Left lung (tissue), 10 donors: ENCODE results near the gene CACNA2D3. TPM values are rescaled to one million over a fixed set of nuclear protein-coding genes. Genes with fewer than 3 reads are reported as not detected.
"Not testable (repeated sequence)": the region's sequence is repeated elsewhere in the genome, so short reads cannot be mapped to it uniquely, and the experiment has no call there.

Source experiments
- ATAC-seq: fragments of 200-7000 bp; cut with Tn5 transposase; one replicate; pipeline ENCODE4 v1.9.1; 2020; ENCODE audit warnings: moderate library complexity
- DNase-seq, 4 donors: peaks; one replicate each; pipeline ENCODE4 v3.0.0-alpha.2; 2013 to 2020
- H3K27ac ChIP-seq, 2 donors: fragments of 200-600 bp; sonication (generic) in 1 of 2; one replicate each; pipeline versions ENCODE4 v1.5.0 to v1.8.0; 2020 to 2021
- H3K27me3 ChIP-seq, 2 donors: fragments of 200-600 bp; sonication (generic) in 1 of 2; one replicate each; pipeline versions ENCODE4 v1.5.0 to v1.8.0; 2020 to 2021
- H3K36me3 ChIP-seq, 2 donors: fragments of 200-600 bp; sonication (generic) in 1 of 2; one replicate each; pipeline versions ENCODE4 v1.5.0 to v1.8.0; 2020 to 2021
- H3K4me1 ChIP-seq, 2 donors: fragments of 200-600 bp; one replicate each; pipeline ENCODE4 v1.8.0; 2021
- H3K4me3 ChIP-seq, 2 donors: fragments of 200-600 bp; sonication (generic) in 1 of 2; one replicate each; pipeline versions ENCODE4 v1.5.0 to v1.8.0; 2020 to 2021; ENCODE audit warnings: mild to moderate bottlenecking in 1 of 2
- H3K9me3 ChIP-seq, 2 donors: fragments of 200-600 bp; sonication (generic) in 1 of 2; one replicate each; pipeline versions ENCODE4 v1.5.0 to v1.8.0; 2020 to 2021
- CTCF ChIP-seq, 2 donors: fragments of 200-600 bp; sonication (generic) in 1 of 2; IDR thresholded peaks; one replicate each; pipeline versions ENCODE4 v1.5.0 to v1.8.0; 2021; ENCODE audit warnings: antibody characterized with exemption in 2 of 2
- intact Hi-C, 2 donors: fragments of 100-400 bp; cut with DNase I; formaldehyde crosslinking; loops; one replicate each; pipeline versions ENCODE4 v1.11.2 to v1.14.2; 2022
- polyA plus RNA-seq, 6 donors: library from polyadenylated mRNA; unstranded; fragments of 120-200 nt; gene quantifications; one replicate each; pipeline ENCODE4 v1.2.1, GENCODE V29; 2013; ENCODE audit not compliant: insufficient read length in 6 of 6
- total RNA-seq, 2 donors: library from RNA; stranded (reverse); fragmentation: NEBNext Ultra II Directional; extraction: Animal tissue kit (Norgen Biotek cat#: 25700); gene quantifications; one replicate each; pipeline ENCODE4 v1.2.1, GENCODE V29; 2021
- donor health status: DM: no; HTN: yes; CAD: no.
- donor health status: DM: no; HTN: no; CAD: no.

The CACNA2D3 gene
- total and polyA plus RNA-seq, 8 donors: 1.1 to 2.7 (median 1.5) TPM

- no peaks in the 10 kb centered on the region for H3K4me1 ChIP-seq
- no peaks in the 10 kb centered on the region for H3K9me3 ChIP-seq
- H3K27me3 ChIP-seq: no peaks in the 10 kb centered on the region
- intact Hi-C loops: no loop called here
- no peak for TF ChIP-seq CTCF (IDR thresholded peaks at IDR 0.05)
- no peak overlapping the region for H3K27ac ChIP-seq
- DNase-seq: no peak
- ATAC-seq: no peak
- no peak overlapping the region for H3K4me3 ChIP-seq
- no peaks in the 10 kb centered on the region for H3K36me3 ChIP-seq
Measured at GRCh38 chr3:54632326-54632665, 509.9 kb downstream of the CACNA2D3 start.

- H3K36me3 ChIP-seq: no peaks in the 10 kb centered on the region
- no peak for ATAC-seq
- no peak for TF ChIP-seq CTCF (IDR thresholded peaks at IDR 0.05)
- no peak overlapping the region for H3K27ac ChIP-seq
- H3K4me3 ChIP-seq: no peak overlapping the region
- intact Hi-C loops: no loop called here
- no peak for DNase-seq
- H3K27me3 ChIP-seq: no peaks in the 10 kb centered on the region
- no peaks in the 10 kb centered on the region for H3K4me1 ChIP-seq
- H3K9me3 ChIP-seq: no peaks in the 10 kb centered on the region
Measured at GRCh38 chr3:54632834-54633233, 510.5 kb downstream of the CACNA2D3 start.

- Histone ChIP-seq H3K36me3 (no peaks in the 10 kb centered on the region), H3K27me3 (peaks cover 0 to under 1% of the 10 kb centered on the region in 2 donors), H3K4me1 (no peaks in the 10 kb centered on the region), H3K4me3 (no peak overlapping the region), H3K9me3 (no peaks in the 10 kb centered on the region), H3K27ac (no peak overlapping the region)
- DNase-seq (no peak), ATAC-seq (no peak)
- no peak for TF ChIP-seq CTCF (IDR thresholded peaks at IDR 0.05)
- intact Hi-C loops: no loop called here
Measured at GRCh38 chr3:54633444-54634121, 511.2 kb downstream of the CACNA2D3 start.

GRCh38 chr3:54634122-54634469 is 511.7 kb downstream of the CACNA2D3 start:
- H3K4me1 ChIP-seq: no peaks in the 10 kb centered on the region
- no peak for TF ChIP-seq CTCF (IDR thresholded peaks at IDR 0.05)
- ATAC-seq: no peak
- H3K27me3 ChIP-seq: peaks cover 0 to 6% of the 10 kb centered on the region in 2 donors
- intact Hi-C loops: no loop called here
- no peak overlapping the region for H3K4me3 ChIP-seq
- DNase-seq: no peak
- no peaks in the 10 kb centered on the region for H3K9me3 ChIP-seq
- H3K27ac ChIP-seq: no peak overlapping the region
- no peaks in the 10 kb centered on the region for H3K36me3 ChIP-seq

DNA sequence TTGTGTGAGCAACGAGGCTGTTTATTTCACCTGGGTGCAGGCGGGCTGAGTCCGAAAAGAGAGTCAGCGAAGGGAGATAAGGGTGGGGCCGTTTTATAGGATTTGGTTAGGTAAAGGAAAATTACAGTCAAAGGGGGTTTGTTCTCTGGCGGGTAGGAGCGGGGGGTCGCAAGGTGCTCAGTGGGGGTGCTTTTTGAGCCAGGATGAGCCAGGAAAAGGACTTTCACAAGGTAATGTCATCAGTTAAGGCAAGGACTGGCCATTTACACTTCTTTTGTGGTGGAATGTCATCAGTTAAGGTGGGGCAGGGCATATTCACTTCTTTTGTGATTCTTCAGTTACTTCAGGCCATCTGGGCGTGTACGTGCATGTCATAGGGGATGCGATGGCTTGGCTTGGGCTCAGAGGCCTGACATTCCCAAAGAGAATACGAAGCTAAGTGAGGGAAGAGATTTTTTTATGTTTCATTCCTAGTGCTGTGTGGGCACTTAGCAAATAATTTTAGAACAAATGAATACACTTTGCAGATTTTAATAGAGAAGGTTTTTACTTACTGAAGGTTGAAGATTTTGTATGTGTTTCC is 517.5 kb downstream of the CACNA2D3 start:
- H3K9me3 ChIP-seq, H3K36me3 ChIP-seq, DNase-seq, intact Hi-C loops, H3K4me1 ChIP-seq, H3K27ac ChIP-seq, H3K4me3 ChIP-seq, ATAC-seq: not testable (repeated sequence)
- peaks cover 2 to 17% of the 10 kb centered on the region in 2 donors for H3K27me3 ChIP-seq
